GM18951 (cell line): ENCODE results near the gene EVA1B.

ENCODE experiments used
- POLR2A ChIP-seq: IDR thresholded peaks from 4 replicates; pipeline ENCODE4 v1.6.1; 2011; ENCODE audit warnings: mild to moderate bottlenecking; ENCODE audit not compliant: insufficient read length, insufficient read depth; ENCODE audit errors: extremely low read depth
- in situ Hi-C: fragments of 300-500 bp; cut with MboI; formaldehyde crosslinking; loops from one replicate; pipeline ENCODE4 v1.12.0; 2022; ENCODE audit warnings: low sequenced_read_pairs, mixed read lengths, inconsistent platforms; ENCODE audit not compliant: unreplicated experiment

Gene EVA1B

DNA sequence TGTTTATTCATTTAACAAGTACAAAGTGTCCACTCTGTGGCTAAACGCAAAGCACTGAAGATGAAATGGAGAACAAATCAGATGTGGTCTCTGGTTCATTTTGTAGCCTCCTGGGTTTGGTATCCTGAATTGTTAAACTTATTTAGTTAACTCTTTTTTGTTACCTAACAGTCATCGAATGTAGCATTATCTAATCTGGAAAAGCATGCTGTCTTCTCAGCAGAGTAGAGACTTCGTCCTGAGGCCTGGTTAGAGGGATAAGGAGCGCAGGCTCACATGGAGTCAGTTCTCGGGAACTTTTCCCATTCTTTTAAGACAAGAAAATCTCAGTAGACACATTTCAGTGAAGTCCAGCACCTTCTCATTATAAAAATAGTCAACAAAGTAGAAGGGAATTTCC lies 50.4 kb downstream of the EVA1B start:
- in situ Hi-C loops: no loop called here
- TF ChIP-seq POLR2A: no peak
